HG03139 (cell line): ENCODE measurements around the gene ALDH8A1.

ENCODE experiments used
- ATAC-seq: cut with Tn5 transposase; IDR thresholded peaks from one replicate; pipeline ENCODE4 v1.9.1; 2021; ENCODE audit not compliant: unreplicated experiment

The ALDH8A1 gene

DNA sequence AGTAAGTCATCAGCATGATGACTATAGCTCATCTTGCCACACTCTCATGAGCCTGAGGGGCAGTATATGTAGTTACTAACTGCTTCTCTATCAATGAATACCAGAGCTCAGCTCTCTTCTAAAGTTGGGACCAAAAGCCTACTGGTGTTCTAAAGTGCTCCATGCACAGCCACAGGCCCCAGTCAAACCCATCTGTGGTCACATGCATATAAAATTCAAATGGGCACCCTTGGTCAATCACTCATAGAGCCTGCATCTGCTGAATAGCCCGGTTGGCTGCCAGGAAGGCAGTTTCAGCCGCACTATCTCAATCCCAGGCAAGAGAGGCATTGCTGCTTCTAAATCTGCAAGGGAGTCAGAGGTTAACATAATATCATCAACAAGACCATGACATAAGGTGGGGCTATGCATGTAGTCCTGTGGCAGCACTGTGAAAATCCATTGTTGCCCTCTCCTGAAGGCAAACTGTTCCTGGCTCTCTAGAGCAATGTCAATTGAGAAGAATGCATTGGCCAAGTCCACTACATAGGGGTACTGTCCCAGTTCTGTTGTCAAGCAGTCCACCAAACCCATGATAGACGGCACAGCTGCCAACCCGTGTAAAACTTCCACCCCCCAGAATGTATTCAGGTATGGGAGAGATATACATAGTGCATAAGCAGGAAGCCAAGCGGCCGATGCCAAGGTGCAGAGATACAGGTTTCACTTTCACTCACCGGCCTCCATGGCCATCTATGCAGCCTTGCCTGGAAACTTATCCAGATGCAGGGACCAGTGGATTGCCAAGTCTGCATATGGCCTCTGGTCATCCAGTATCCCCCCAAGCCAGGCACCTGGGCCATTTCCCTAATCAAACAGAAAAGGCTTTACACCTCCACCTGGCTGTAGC lies 76.2 kb downstream of the ALDH8A1 start:
- peak; percentile 59 for ATAC-seq

- peak; percentile 74 for ATAC-seq
These were observed 79.0 kb downstream of the ALDH8A1 start for GRCh38 chr6:134870677-134871498.

DNA sequence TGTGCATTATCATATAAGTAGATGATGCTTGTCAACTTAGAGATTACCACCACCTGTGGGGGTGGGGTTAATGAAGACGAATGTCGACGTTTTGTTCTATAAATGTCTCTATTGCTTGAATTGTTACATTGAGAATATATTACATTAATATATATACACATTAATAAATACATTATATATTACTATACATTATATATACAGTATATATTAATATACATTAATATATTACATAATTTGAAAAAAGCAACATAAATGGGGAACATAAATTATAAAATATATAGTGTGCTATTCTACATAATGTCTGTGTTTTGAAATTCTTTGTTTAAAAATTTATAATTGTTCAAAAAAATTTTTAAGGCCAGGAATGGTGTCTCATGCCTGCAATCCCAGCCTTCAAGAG lies 81.1 kb downstream of the ALDH8A1 start:
- ATAC-seq: no peak
